COLO829 (cell line): ENCODE results near the gene DNASE1.

Source experiments
- DNase-seq: peaks from one replicate; pipeline ENCODE4 v3.0.0; 2012; ENCODE audit warnings: low spot score

DNASE1 gene

DNA sequence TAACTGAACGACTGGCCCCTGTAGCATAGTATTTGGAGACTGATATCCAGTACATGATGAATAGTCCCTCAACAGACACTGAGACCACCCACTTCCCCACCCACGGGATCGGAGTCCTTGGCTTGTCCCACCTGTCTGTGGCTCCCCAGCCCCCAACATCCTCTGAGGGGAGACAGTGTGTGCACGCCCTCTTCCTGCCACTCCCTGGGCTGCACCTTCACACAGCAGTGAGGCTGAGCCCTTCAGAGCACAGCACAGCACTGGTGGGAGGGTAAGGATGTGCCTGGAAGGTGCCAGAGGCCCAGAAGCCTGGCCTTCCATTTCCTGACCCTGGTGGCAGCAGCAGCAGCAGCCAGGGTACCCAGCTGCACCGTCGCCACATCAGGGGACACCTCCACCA lies 11.0 kb downstream of the DNASE1 start:
- no peak for DNase-seq

DNA sequence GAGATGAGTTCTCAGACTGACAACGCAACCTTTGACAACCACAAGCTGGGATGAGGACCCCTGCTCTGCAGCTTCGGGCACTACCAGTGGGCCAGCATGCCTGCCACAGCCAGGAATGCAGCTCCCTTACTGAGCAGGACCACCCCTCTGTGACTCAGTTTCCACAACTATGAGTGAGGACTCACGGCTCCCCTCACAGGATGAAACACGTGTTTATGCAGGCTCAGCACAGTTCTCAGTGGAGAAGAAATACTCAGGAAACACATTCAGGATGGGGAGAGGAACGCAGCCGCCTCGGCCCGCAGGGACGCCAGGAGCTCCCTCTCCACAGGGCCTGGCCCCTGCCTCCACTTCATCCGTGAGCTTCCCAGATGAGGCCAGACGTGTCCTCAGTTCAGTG lies 14.1 kb downstream of the DNASE1 start:
- DNase-seq: no peak

DNA sequence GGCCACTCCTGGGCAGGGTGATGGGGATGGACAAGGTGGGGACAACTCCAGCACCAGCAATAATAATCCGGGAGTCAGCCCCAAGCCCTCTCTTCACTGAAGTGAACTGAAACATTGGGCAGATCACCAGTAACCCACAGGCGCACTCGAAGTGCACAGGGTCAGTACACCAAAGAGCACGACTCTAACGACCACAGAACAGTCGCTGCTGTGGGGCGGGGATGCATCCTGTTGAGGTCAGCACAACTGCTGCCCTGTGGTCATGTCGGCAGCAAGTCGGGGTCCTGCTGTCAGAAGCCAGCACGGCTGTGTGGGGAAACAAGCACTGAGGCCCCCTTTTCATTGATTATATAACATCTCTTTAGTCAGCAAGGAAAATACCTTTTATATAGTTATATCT lies 14.6 kb downstream of the DNASE1 start:
- no peak for DNase-seq

DNA sequence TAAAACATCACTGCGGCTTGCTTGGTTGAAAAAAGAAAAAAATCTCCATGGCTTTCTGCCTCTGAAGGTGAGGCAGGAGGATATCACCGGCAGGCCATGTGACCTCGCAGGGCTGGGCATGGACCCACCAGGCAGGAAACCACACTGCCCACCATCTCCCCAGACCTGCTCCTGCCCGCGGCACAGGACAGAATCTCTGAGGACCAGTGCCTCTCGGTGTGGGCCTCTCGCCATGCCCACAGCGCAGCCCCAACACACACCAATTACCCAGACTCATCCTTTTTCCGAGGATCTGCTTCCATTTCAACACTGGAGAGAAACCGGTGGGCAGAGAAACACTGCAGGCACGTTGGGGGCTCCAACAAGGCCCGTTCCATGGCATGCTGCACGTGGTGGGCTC lies 16.2 kb downstream of the DNASE1 start:
- DNase-seq: no peak

DNA sequence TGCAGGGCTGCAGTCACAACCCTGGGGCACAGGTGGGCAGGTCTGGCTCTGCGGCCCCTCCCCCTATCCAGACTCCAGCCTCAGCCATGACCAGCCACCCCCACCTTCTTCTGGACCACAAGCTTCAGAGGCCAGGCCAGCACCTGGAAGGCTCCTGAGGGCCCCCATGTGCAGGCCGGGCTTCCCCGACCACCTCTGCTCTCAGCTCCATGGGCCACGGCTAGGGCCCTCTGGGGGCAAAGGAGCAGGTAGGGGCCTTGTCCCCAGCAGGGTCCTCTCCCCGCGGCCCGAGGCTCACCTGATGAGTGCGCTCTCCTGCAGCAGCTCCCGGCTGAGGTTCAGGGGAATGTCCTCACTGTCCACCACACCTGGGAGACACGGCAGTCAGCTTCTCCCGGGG lies 16.9 kb downstream of the DNASE1 start:
- DNase-seq: no peak

DNA sequence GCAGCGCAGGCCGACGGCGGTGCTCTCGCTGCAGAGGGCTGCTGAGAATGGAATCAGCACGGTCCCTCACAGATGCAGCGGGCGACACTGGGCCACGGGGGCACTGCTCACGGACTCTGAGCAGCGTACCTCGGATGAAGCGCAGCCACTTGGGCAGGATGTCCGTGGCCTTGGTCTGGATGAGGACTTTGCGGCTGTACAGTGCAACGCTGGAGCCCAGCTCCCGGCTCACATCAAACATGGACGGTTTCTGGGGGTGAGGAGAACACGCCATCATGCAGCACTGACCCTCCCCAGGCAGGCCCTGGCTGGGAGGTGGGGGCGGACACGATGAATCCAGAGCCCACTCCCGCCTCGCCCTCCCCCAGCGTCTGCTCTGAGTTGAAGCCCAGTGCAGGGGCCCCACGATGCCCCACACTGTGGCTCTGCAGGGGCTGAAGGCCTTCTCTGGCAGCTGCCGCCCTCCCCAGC lies 18.1 kb downstream of the DNASE1 start:
- DNase-seq: no peak

DNA sequence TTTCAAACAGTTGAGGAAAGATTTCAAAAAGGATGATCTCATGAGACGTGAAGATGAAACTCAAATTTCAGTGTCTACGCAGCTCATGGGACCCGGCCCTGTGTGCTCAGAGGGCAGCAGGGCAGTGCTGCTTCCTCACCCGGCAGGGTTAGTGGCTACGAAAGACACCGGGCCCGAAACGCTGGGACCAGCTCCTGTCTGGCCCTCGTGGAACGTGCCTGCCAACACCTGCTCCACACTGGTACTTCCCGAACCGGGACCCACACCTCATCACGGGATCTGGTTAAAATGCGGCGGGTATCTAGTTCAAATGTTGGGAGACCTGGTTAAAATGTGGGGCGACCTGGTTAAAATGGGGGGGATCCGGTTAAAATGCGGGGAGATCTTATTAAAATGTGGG lies 18.7 kb downstream of the DNASE1 start:
- DNase-seq: no peak

DNA sequence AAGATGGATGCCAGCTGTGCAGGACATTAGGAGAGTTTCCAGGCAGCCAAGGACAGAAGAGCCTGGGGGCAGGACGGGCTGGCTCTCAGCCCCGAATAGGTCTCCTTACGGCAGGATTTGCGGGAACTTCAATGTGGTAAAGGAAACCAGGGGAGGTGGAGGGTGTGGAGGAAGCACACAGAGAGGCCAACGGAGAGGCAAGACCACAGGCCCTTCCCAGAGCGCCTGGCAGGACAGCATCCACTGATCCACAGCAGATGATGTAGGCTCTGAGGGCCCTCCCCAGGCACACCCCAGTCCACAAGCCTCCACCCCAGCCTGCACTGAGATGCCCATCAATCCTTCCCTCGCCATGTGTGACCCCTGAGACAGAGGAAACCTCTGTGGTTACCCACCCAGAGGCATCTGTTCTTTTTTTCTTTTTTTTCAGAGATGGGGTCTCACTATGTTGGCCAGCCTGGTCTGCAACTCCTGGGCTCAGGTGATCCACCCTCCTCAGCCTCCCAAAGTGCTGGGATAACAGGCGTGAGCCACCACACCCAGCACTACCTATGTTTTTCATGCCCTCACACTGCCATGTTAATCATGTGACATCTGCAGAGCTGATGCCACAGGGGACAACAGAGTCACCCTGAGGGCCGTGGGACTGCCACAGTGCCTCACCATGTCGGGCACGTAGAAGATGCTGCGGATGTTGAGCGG lies 19.3 kb downstream of the DNASE1 start:
- no peak for DNase-seq

DNA sequence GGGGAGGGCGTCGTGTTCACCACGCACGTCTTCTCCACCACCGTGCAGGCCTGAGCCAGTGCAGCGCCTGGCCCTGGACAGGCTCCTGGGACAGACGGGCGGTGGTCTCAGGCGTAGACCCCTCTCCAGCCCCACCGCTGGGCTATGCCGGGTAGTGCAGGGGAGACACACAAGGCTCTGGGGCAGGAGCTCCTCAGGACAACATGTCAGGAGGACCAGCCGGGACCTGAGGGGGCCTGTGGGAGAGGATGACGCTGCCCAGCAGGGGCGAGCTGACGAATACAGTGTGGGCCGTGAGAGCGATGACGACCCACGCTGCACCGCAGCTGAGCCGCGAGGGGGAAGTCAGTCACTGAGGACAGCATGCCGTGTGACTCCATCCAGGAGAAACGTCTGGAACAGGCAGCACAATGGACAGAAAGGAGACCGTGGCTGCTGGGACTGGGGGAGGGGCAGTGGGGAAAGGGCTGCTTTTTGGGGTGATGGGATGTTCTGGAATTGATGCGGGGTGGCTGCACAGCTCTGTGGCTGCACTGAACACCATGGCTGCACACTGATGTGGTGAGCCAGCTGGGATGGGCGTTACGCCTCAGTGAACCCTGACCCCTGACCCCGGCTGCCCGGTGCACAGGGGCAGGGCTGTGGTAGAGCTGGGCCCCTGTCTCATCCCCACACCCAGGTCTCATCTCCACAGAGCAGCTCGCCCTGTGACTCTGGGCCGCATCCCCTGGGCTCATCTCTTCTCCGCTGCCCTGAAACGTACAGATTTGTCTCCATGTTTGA lies 20.2 kb downstream of the DNASE1 start:
- no peak for DNase-seq

DNA sequence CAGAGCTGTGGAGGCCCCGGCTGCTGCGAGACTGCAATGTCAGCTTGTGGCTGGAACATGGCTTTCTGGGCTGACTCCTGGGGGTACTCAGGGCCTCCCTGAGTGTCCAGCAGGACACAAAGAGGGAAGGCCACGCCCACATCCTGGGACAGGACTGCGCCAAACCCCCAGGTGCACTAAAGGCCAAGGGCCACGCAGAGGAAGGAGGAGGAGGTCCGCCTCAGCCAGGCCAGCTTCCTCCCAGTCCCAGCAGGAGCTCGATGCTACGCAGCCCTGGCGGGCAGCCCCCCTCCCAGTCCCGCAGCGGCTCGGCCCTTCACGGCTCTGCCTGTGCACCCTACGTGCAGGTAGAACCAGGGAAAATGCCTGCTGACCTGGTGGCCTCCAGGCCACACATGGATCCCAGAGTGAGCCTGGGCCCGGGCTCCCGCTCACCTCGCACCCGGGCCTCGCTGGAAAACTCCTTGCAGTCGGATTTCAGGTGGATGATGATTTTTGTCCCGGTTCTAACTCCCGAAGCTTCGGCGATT lies 21.2 kb downstream of the DNASE1 start:
- DNase-seq: no peak

DNA sequence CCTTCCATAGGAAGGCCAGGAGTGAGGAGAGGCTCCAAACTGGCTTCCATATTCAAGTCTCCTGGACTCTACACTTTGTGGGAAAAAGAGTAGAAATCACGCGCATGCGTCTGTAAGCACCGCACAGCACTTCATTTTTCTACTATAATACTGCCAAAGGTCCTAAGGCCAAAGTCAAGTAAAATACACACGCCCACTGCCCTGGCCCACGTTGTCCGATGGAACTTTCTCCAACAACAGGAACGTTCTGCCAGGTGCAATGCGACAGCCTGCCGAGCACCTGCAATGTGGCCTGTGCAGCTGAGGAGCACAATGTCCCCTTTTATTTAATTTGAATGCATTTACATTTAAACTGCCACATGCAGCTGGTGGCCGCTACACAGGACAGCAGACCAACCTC lies 23.5 kb downstream of the DNASE1 start:
- DNase-seq: no peak

DNA sequence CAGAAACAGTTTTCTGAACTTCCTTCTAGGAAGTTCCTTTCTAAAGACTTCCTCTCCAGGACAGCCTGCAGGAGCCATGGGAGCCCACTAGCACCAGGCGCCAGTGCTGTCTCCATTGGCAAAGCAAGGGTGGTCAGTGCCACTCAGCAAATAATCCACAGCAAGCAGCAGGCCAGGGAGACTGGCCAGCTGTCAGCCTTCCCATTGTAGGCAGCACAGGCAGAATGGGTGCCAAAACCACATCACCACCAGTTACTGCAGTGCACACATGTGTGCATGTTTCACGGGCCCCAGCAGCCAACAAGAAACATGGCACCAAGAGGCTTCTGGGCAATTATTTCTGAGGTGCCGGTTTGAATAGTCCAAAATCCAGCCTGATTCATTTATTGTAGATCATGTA lies 26.7 kb downstream of the DNASE1 start:
- no peak for DNase-seq

DNA sequence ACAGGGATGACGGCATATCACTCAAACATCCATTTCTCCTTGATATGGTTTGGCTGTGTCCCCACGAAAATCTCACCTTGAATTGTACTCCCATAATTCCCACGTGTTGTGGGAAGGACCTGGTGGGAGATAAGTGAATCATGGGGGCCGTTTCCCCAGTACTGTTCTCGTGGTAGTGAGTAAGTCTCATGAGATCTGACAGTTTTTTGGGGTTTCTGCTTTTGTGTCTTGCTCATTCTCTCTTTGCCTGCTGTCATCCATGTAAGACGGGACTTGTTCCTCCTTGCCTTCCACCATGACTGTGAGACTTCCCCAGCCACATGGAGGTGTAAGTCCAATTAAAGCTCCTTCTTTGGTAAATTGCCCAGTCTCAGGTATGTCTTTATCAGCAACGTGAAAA lies 32.5 kb downstream of the DNASE1 start:
- no peak for DNase-seq

DNA sequence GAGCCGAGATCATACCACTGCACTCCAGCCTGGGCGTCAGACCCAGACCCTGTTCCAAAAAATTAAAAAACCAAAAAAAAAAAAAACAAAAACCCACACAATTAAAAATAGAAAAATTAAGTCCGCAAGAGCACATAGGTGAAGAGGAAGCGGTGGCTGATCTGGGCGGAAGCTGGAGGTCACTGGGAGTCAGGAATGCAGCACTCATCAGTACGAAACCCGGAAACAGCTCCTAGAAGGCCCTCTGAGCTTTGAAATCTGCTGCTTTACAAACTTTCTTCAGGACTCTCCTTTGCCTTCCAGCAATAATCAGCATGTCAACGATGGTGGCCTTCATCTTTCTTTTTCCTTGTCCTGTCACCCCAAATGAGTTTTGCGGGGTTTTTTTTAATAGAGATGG lies 33.3 kb downstream of the DNASE1 start:
- no peak for DNase-seq

DNA sequence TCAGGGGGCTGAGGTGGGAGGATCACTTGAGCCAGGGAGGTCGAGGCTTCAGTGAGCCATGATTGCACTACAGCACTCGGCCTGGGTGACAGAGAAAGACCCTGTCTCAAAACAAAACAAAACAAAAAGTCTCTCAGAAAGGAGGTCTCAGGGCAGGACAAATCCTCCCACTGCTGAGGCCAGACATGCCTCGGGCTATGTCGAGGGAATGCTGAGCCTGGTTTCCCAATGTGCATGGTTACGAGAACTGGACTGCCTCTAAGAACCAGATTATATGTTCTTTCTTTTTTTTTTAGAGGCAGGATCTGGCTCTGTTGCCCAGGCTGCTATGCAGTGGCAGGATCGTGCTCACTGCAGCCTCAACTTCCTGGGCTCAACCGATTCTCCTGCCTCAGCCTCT lies 35.2 kb downstream of the DNASE1 start:
- no peak for DNase-seq

DNA sequence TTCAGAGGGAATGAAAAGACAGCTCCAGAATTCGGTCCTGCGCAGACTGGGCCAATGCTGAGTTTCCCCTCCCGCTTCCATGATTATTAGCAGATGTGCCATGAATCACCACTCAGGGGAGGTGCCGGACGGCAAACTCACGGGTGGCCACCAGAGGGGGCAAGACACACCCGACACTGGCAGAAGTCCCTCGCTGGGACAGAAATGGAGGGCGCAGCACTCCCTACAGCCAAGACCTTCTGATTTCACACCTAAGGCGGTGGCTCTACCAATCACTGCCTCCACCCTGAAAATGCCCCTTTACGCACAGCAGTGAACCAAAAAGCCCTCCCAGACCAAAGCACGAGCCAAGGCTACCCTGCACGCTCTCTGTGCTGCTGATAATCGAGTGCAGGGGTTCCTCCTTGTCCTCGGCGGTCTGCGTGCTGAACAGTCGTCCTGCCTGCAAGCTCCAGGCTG lies 36.0 kb downstream of the DNASE1 start:
- DNase-seq: peak; percentile 93

DNA sequence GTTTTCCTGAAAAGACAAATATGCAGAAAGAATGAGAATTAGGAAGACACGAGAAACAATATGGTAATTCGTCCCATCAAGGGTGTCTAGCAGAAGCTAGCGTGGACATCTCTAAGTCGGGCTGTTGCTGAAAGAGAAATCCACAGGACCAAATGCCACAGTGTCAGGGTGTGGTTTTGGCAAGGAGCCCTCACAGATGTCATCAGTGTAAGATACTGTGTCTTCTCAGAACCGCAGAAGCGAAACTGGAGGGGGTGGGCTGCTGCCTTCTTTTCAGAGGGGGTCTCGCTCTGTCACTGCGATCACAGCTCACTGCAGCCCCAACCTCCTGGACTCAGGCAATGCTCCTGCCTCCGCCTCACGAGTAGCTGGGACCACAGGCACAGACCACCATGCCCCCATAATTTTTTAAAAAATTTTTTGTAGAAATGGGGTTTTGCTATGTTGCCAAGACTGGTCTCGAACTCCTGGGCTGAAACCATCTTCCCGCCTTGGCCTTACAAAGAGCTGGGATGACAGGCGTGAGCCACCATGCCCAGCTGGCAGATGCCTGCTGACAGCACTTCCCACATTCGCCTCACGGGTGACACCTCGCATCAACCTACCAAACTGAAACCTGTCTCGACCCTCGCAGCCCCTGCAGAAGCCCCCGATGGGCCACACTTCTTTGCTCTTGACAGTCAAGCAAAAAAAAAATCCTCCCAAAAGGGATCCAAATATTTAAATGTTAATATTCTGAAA lies 36.7 kb downstream of the DNASE1 start:
- no peak for DNase-seq

DNA sequence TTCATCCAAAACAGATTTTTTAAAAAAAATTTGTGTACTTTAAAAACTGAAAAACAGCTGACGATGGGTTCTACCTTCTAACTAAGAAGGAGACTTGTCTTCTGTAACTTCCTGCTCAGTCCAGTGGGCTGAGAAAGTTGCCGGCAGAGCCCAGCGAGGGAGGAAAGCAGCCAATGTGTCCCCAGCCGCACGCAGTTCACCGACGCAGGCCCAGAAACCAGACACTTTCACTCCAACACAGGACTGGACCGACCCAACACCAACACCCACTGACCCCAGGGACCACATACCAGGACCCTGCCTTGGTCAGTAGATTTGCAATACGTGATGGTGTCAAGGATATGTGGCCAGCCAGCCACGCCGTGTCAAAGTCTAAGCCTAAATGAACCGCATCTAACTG lies 37.3 kb downstream of the DNASE1 start:
- no peak for DNase-seq

DNA sequence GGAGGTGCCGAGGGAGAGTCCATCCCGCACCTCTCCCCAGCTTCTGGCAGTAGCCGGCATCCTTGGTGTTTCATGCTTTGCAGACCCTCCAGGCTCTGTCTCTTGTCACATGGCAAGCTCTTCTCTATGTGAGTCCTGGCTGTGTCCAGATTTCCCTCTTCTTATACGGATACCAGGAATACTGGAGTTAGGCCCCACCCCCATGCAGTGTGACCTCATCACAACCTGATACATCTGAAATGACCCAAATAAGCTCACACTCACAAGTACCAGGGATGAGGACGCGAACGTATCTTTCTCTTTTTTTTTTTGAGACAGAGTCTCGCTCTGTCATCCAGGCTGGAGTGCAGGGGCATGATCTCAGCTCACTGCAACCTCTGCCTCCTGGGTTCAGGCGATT lies 39.6 kb downstream of the DNASE1 start:
- no peak for DNase-seq

DNA sequence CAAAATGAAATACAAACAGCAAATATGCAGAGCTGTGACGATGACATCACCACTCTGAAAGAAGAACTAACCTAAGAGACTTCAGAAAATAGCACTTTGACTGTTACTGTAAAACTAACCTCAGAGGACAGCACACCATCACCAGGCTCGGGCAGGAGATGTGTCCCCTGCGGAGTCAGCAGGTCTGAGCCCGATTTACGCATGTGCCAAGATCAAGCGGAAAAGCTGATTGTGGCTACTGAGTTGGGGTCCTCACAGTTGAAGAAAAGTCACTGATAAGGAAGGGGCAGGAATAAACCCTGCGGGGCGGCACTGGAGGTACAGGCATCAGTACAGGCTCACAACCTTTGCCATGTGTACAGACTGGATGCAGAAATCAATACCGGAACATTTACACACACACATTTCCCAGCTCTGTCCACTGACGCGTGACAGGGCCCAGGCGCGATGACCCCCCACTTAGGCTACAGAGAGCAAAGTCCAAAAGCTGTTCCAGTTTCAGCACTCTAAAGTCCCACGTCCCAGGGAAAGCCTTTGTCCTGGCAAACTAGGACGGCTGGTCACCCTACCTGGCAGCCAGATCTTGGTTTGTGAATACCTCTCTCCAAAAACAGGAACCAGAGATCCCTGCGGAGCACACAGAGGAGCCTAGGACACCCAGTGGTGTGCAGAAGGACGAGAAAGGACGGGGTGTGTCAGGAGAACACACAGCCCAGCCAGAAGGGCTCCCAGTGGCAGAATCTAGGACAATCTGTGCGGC lies 41.3 kb downstream of the DNASE1 start:
- no peak for DNase-seq

DNA sequence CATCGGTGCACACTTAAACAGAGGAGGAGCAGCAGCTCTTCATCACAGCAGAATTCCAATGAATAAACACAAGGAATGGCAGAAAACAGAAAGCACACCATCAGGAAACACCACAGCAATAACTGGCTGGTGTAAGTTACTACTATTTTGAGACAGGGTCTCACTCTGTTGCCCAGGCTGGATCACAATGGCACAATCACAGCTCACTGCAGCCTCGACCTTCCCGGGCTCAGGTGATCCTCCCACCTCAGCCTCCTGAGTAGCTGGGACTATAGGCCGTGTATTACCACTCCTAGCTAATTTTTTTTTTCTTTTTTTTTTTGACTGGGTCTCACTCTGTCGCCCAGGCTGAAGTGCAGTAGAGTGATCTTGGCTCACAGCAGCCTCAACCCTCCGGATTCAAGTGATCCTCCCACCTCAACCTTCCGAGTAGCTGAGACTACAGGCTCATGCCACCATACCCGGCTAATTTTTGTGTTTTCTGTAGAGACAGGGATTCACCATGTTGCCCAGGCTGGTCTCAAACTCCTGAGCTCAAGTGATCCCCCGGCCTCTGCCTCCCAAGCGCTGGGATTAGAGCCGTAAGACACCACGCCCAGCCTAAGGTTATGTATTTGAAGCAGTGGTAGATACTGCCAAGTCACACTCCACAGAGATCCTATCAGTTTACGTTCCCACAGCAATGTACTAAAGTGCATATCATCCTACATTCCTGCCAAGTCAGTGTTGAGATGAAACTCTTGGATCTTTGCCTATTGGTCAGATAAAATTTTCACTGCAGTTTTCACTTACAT lies 42.1 kb downstream of the DNASE1 start:
- DNase-seq: no peak
